HG03097 (cell line): ENCODE data around the gene SERPING1.

Experiments used
- ATAC-seq: cut with Tn5 transposase; IDR thresholded peaks from one replicate; pipeline ENCODE4 v1.9.1; 2021; ENCODE audit not compliant: unreplicated experiment, low FRiP score

The SERPING1 gene

GRCh38 chr11:57635246-57635645 is 37.8 kb downstream of the SERPING1 start:
- ATAC-seq = no peak

GRCh38 chr11:57637626-57638004 is 40.1 kb downstream of the SERPING1 start:
- no peak for ATAC-seq

GRCh38 chr11:57638005-57638781 is 40.7 kb downstream of the SERPING1 start:
- ATAC-seq = no peak

- no peak for ATAC-seq
Observed at GRCh38 chr11:57638811-57639320, 41.4 kb downstream of the SERPING1 start.

GRCh38 chr11:57639321-57640067 is 42.0 kb downstream of the SERPING1 start:
- no peak for ATAC-seq

GRCh38 chr11:57640068-57640800 is 42.7 kb downstream of the SERPING1 start:
- no peak for ATAC-seq

- ATAC-seq = no peak
Observed at GRCh38 chr11:57641011-57641807, 43.7 kb downstream of the SERPING1 start.

- no peak for ATAC-seq
Observed at GRCh38 chr11:57643802-57644201, 46.3 kb downstream of the SERPING1 start.

GRCh38 chr11:57644748-57645688 is 47.5 kb downstream of the SERPING1 start:
- no peak for ATAC-seq

- no peak for ATAC-seq
Observed at GRCh38 chr11:57645689-57646085, 48.2 kb downstream of the SERPING1 start.

GRCh38 chr11:57646194-57646798 is 48.8 kb downstream of the SERPING1 start:
- no peak for ATAC-seq

- no peak for ATAC-seq
Observed at GRCh38 chr11:57646799-57647303, 49.4 kb downstream of the SERPING1 start.

- no peak for ATAC-seq
Observed at GRCh38 chr11:57647372-57647771, 49.9 kb downstream of the SERPING1 start.

GRCh38 chr11:57647960-57648800 is 50.7 kb downstream of the SERPING1 start:
- ATAC-seq = no peak

- ATAC-seq = no peak
Observed at GRCh38 chr11:57648801-57649735, 51.6 kb downstream of the SERPING1 start.

- ATAC-seq = no peak
Observed at GRCh38 chr11:57649826-57650738, 52.6 kb downstream of the SERPING1 start, which contains the start of gene YPEL4. TSS of gene YPEL4 (minus strand) at chr11:57649912. CDS start at chr11:57647107, 2,805 bp downstream.
